ENCODE data around the gene HDAC9. TPM values are rescaled to one million over a fixed set of nuclear protein-coding genes. Genes with fewer than 3 reads are reported as not detected.
A peak's percentile ranks its signal among the peaks of the same experiment; 100 is the strongest.

The HDAC9 gene
- polyA plus RNA-seq, 4 donors: 8.4 to 15.8 (median 10.7) TPM

GRCh38 chr7:18821554-18821953 is 326.0 kb downstream of the HDAC9 start:
- no peak for DNase-seq (ENCODE audit: low read depth in 4 of 4, low spot score in 3 of 4)

- DNase-seq (ENCODE audit: low read depth in 4 of 4, low spot score in 3 of 4): no peak
Observed at GRCh38 chr7:18824157-18824556, 328.6 kb downstream of the HDAC9 start.

GRCh38 chr7:18828260-18828993 is 332.9 kb downstream of the HDAC9 start:
- no peak for DNase-seq (ENCODE audit: low read depth in 4 of 4, low spot score in 3 of 4)

GRCh38 chr7:18828994-18829857 is 333.7 kb downstream of the HDAC9 start:
- no peak for DNase-seq (ENCODE audit: low read depth in 4 of 4, low spot score in 3 of 4)

GRCh38 chr7:18829858-18830285 is 334.3 kb downstream of the HDAC9 start:
- DNase-seq (ENCODE audit: low read depth in 4 of 4, low spot score in 3 of 4): peak in 1 of 4 donors; percentile 19

GRCh38 chr7:18831419-18831818 is 335.9 kb downstream of the HDAC9 start:
- no peak for DNase-seq (ENCODE audit: low read depth in 4 of 4, low spot score in 3 of 4)

GRCh38 chr7:18831943-18832342 is 336.4 kb downstream of the HDAC9 start:
- no peak for DNase-seq (ENCODE audit: low read depth in 4 of 4, low spot score in 3 of 4)

GRCh38 chr7:18834577-18834976 is 339.0 kb downstream of the HDAC9 start:
- no peak for DNase-seq (ENCODE audit: low read depth in 4 of 4, low spot score in 3 of 4)

- no peak for DNase-seq (ENCODE audit: low read depth in 4 of 4, low spot score in 3 of 4)
Observed at GRCh38 chr7:18835001-18835690, 339.6 kb downstream of the HDAC9 start.

GRCh38 chr7:18843979-18844378 is 348.4 kb downstream of the HDAC9 start:
- no peak for DNase-seq (ENCODE audit: low read depth in 4 of 4, low spot score in 3 of 4)

GRCh38 chr7:18844735-18845134 is 349.2 kb downstream of the HDAC9 start:
- DNase-seq (ENCODE audit: low read depth in 4 of 4, low spot score in 3 of 4): no peak

GRCh38 chr7:18845700-18846099 is 350.2 kb downstream of the HDAC9 start:
- no peak for DNase-seq (ENCODE audit: low read depth in 4 of 4, low spot score in 3 of 4)

- no peak for DNase-seq (ENCODE audit: low read depth in 4 of 4, low spot score in 3 of 4)
Observed at GRCh38 chr7:18846765-18847215, 351.2 kb downstream of the HDAC9 start.

- DNase-seq (ENCODE audit: low read depth in 4 of 4, low spot score in 3 of 4): no peak
Observed at GRCh38 chr7:18849130-18849529, 353.6 kb downstream of the HDAC9 start.

GRCh38 chr7:18855796-18856195 is 360.2 kb downstream of the HDAC9 start:
- DNase-seq (ENCODE audit: low read depth in 4 of 4, low spot score in 3 of 4): no peak

- DNase-seq (ENCODE audit: low read depth in 4 of 4, low spot score in 3 of 4): no peak
Observed at GRCh38 chr7:18858232-18858631, 362.7 kb downstream of the HDAC9 start.

GRCh38 chr7:18859318-18859717 is 363.8 kb downstream of the HDAC9 start:
- no peak for DNase-seq (ENCODE audit: low read depth in 4 of 4, low spot score in 3 of 4)

GRCh38 chr7:18860221-18860620 is 364.7 kb downstream of the HDAC9 start:
- no peak for DNase-seq (ENCODE audit: low read depth in 4 of 4, low spot score in 3 of 4)

- no peak for DNase-seq (ENCODE audit: low read depth in 4 of 4, low spot score in 3 of 4)
Observed at GRCh38 chr7:18861514-18862118, 366.1 kb downstream of the HDAC9 start.

- DNase-seq (ENCODE audit: low read depth in 4 of 4, low spot score in 3 of 4): no peak
Observed at GRCh38 chr7:18864967-18865366, 369.4 kb downstream of the HDAC9 start.
